Activated CD4-positive, alpha-beta T cell treated with anti-CD3 and anti-CD28 coated beads, Interleukin-2, amount 10 ng/mL, durations not matched to agents 7 days and 5 days (primary cell): ENCODE data around the gene PTPN18. TPM values are rescaled to one million over a fixed set of nuclear protein-coding genes. Genes with fewer than 3 reads are reported as not detected.
A peak's percentile ranks its signal among the peaks of the same experiment; 100 is the strongest.

Experiments
- CTCF ChIA-PET: fragments of 350-600 bp; sonication (Branson Sonifier 250); formaldehyde crosslinking; loops from one replicate; lab custom pipeline; 2021; ENCODE audit warnings: antibody characterized with exemption; lab: Charles Lee
- POLR2A ChIA-PET: fragments of 350-600 bp; sonication (Branson Sonifier 250); formaldehyde crosslinking; loops from one replicate; lab custom pipeline; 2021; ENCODE audit warnings: antibody characterized with exemption; lab: Charles Lee
- DNase-seq: peaks from one replicate; pipeline ENCODE4 v3.0.0-alpha.2; 2020
- H3K27ac Mint-ChIP-seq: one replicate; pipeline ENCODE4 v1.8.0; 2021; ENCODE audit warnings: mild to moderate bottlenecking, moderate library complexity, mixed read lengths
- H3K27me3 Mint-ChIP-seq: one replicate; pipeline ENCODE4 v1.8.0; 2021; ENCODE audit warnings: mixed read lengths
- H3K36me3 Mint-ChIP-seq: one replicate; pipeline ENCODE4 v1.8.0; 2021; ENCODE audit warnings: low read depth, mixed read lengths
- H3K4me1 Mint-ChIP-seq: one replicate; pipeline ENCODE4 v1.8.0; 2021; ENCODE audit warnings: mixed read lengths
- H3K4me3 Mint-ChIP-seq: one replicate; pipeline ENCODE4 v1.8.0; 2021; ENCODE audit warnings: mild to moderate bottlenecking, moderate library complexity, mixed read lengths
- H3K9me3 Mint-ChIP-seq: one replicate; pipeline ENCODE4 v1.8.0; 2021; ENCODE audit warnings: mixed read lengths
- total RNA-seq, 2 experiments: library from RNA; stranded (reverse); gene quantifications; one replicate each; pipeline ENCODE4 v1.2.3, GENCODE V29; 2021

Gene PTPN18
- total RNA-seq, 2 experiments from 2014 or later = 88.2 to 89.2 TPM

- Mint-ChIP-seq H3K4me1 (peaks cover 19% of the 10 kb centered on the region), H3K4me3 (no peak overlapping the region), H3K36me3 (peaks cover 6% of the 10 kb centered on the region), H3K27me3 (peaks cover 21% of the 10 kb centered on the region), H3K27ac (no peak overlapping the region), H3K9me3 (no peaks in the 10 kb centered on the region)
- peak; percentile 1 for DNase-seq
- POLR2A ChIA-PET = no interaction called here
- CTCF ChIA-PET = interaction anchor here (0.9 to 2.1 kb wide), 3 partner anchors 8 to 410 kb away, joined by 3 to 16 read pairs (median 3); partner anchors contain the start of gene IMP4
Measured at GRCh38 chr2:130334026-130334425, 21.8 kb upstream of the PTPN18 start.

GRCh38 chr2:130335226-130335625 is 20.6 kb upstream of the PTPN18 start:
- H3K4me1 Mint-ChIP-seq = peaks cover 25% of the 10 kb centered on the region
- CTCF ChIA-PET = no interaction called here
- DNase-seq = no peak
- peaks cover 16% of the 10 kb centered on the region for H3K27me3 Mint-ChIP-seq
- POLR2A ChIA-PET = no interaction called here
- peaks cover 17% of the 10 kb centered on the region for H3K36me3 Mint-ChIP-seq
- H3K27ac Mint-ChIP-seq = no peak overlapping the region
- H3K4me3 Mint-ChIP-seq = no peak overlapping the region
- no peaks in the 10 kb centered on the region for H3K9me3 Mint-ChIP-seq

- Mint-ChIP-seq H3K4me1 (peaks cover 33% of the 10 kb centered on the region), H3K4me3 (no peak overlapping the region), H3K9me3 (no peaks in the 10 kb centered on the region), H3K27me3 (peaks cover 8% of the 10 kb centered on the region), H3K27ac (no peak overlapping the region), H3K36me3 (peaks cover 21% of the 10 kb centered on the region)
- CTCF ChIA-PET = interaction anchor here (1.3 kb wide), 1 partner anchor 183 kb away, joined by 3 read pairs; no protein-coding TSS in a partner anchor
- no peak for DNase-seq
- POLR2A ChIA-PET = no interaction called here
Measured at GRCh38 chr2:130336150-130336876, 19.5 kb upstream of the PTPN18 start.

GRCh38 chr2:130336877-130337734 is 18.8 kb upstream of the PTPN18 start:
- peak overlapping the region; percentile 78 for H3K27ac Mint-ChIP-seq
- peaks cover 37% of the 10 kb centered on the region for H3K4me1 Mint-ChIP-seq
- peak overlapping the region; percentile 63 for H3K4me3 Mint-ChIP-seq
- peaks cover 4% of the 10 kb centered on the region for H3K27me3 Mint-ChIP-seq
- CTCF ChIA-PET = interaction anchor here (1.3 kb wide), 1 partner anchor 184 kb away, joined by 3 read pairs; no protein-coding TSS in a partner anchor
- POLR2A ChIA-PET = no interaction called here
- peak; percentile 65 for DNase-seq
- H3K36me3 Mint-ChIP-seq = peaks cover 22% of the 10 kb centered on the region
- no peaks in the 10 kb centered on the region for H3K9me3 Mint-ChIP-seq

GRCh38 chr2:130337735-130338325 is 18.0 kb upstream of the PTPN18 start:
- H3K27ac Mint-ChIP-seq = no peak overlapping the region
- POLR2A ChIA-PET = no interaction called here

GRCh38 chr2:130338793-130339345 is 17.0 kb upstream of the PTPN18 start:
- Mint-ChIP-seq H3K36me3 (peaks cover 22% of the 10 kb centered on the region), H3K9me3 (no peaks in the 10 kb centered on the region), H3K4me3 (no peak overlapping the region), H3K27me3 (no peaks in the 10 kb centered on the region), H3K4me1 (peaks cover 37% of the 10 kb centered on the region), H3K27ac (no peak overlapping the region)
- ChIA-PET POLR2A (no interaction called here), CTCF (no interaction called here)
- no peak for DNase-seq

More at GRCh38 chr2:130337735-130338325, 18.0 kb upstream of the PTPN18 start:
- Mint-ChIP-seq H3K9me3 (no peaks in the 10 kb centered on the region), H3K36me3 (peaks cover 22% of the 10 kb centered on the region), H3K27me3 (no peaks in the 10 kb centered on the region), H3K4me3 (no peak overlapping the region), H3K4me1 (peaks cover 34% of the 10 kb centered on the region)
- CTCF ChIA-PET = interaction anchor here (0.7 kb wide), 1 partner anchor 15 kb away, joined by 3 read pairs; no protein-coding TSS in a partner anchor
- DNase-seq = no peak

- Mint-ChIP-seq H3K36me3 (peaks cover 31% of the 10 kb centered on the region), H3K4me3 (peak overlapping the region; percentile 22), H3K4me1 (peaks cover 44% of the 10 kb centered on the region), H3K27ac (peak overlapping the region; percentile 62), H3K27me3 (no peaks in the 10 kb centered on the region), H3K9me3 (no peaks in the 10 kb centered on the region)
- no peak for DNase-seq
- POLR2A ChIA-PET = interaction anchor here (0.5 kb wide), 1 partner anchor 170 kb away, joined by 3 read pairs; no protein-coding TSS in a partner anchor
- CTCF ChIA-PET = interaction anchor here (3.9 to 4.5 kb wide), 2 partner anchors 13 to 33 kb away, joined by 20 to 32 read pairs; no protein-coding TSS in a partner anchor
Measured at GRCh38 chr2:130339885-130340745, 15.7 kb upstream of the PTPN18 start.

- peak; percentile 29 for DNase-seq
- Mint-ChIP-seq H3K4me3 (peak overlapping the region; percentile 100), H3K9me3 (no peaks in the 10 kb centered on the region), H3K4me1 (peaks cover 50% of the 10 kb centered on the region), H3K27ac (peak overlapping the region; percentile 100), H3K36me3 (peaks cover 45% of the 10 kb centered on the region), H3K27me3 (no peaks in the 10 kb centered on the region)
- ChIA-PET POLR2A (interaction anchor here (1.9 kb wide), 1 partner anchor 32 kb away, joined by 10 read pairs; no protein-coding TSS in a partner anchor), CTCF (interaction anchor here (0.8 to 4.5 kb wide), 8 partner anchors 9 to 160 kb away, joined by 3 to 32 read pairs (median 7); partner anchors contain the start of genes MZT2B and SMPD4)
Measured at GRCh38 chr2:130341562-130342019, 14.3 kb upstream of the PTPN18 start.

- Mint-ChIP-seq H3K27ac (peak overlapping the region; percentile 100), H3K4me3 (peak overlapping the region; percentile 100), H3K9me3 (no peaks in the 10 kb centered on the region), H3K27me3 (no peaks in the 10 kb centered on the region), H3K4me1 (peaks cover 47% of the 10 kb centered on the region), H3K36me3 (peaks cover 49% of the 10 kb centered on the region)
- CTCF ChIA-PET = interaction anchor here (0.8 to 4.5 kb wide), 11 partner anchors 9 to 160 kb away, joined by 3 to 32 read pairs (median 4); partner anchors contain the start of genes MZT2B and SMPD4
- peak; percentile 88 for DNase-seq
- POLR2A ChIA-PET = interaction anchor here (1.9 kb wide), 1 partner anchor 31 kb away, joined by 10 read pairs; no protein-coding TSS in a partner anchor
Measured at GRCh38 chr2:130342020-130342532, 13.8 kb upstream of the PTPN18 start.

- peak; percentile 99 for DNase-seq
- Mint-ChIP-seq H3K36me3 (peaks cover 55% of the 10 kb centered on the region), H3K9me3 (no peaks in the 10 kb centered on the region), H3K27me3 (no peaks in the 10 kb centered on the region), H3K27ac (peak within 1 kb of the TSS; percentile 100), H3K4me1 (peaks cover 41% of the 10 kb centered on the region), H3K4me3 (peak within 1 kb of the TSS; percentile 100)
- ChIA-PET CTCF (interaction anchor here (0.8 to 4.5 kb wide), 11 partner anchors 10 to 161 kb away, joined by 3 to 32 read pairs (median 4); partner anchors contain the start of genes MZT2B and SMPD4), POLR2A (interaction anchor here (0.9 to 1.9 kb wide), 2 partner anchors 10 to 31 kb away, joined by 5 to 10 read pairs; no protein-coding TSS in a partner anchor)
Measured at GRCh38 chr2:130342533-130343275, 13.2 kb upstream of the PTPN18 start, which contains the start of gene IMP4. IMP4 (plus strand) TSS chr2:130342897; CDS start chr2:130342933, 36 bp downstream.
